IMR-90 (cell line): ENCODE measurements around the gene PTPRN2. TPM values are rescaled to one million over a fixed set of nuclear protein-coding genes. Genes with fewer than 3 reads are reported as not detected.

ENCODE experiments used
- ATAC-seq: fragments of 200-7000 bp; cut with Tn5 transposase; 2 replicates; pipeline ENCODE4 v1.9.1; 2020; ENCODE audit warnings: low read depth, mild to moderate bottlenecking, moderate library complexity
- BruUV-seq: library from RNA; stranded (reverse); fragments of 400-500 nt; replicated peaks from 2 replicates; lab custom pipeline; 2021; lab: Mats Ljungman, UMichigan
- CTCF ChIA-PET: fragments of 300-600 bp; formaldehyde crosslinking; extraction: SDS; loops from one replicate; lab custom pipeline; 2021; ENCODE audit warnings: antibody characterized with exemption; lab: Yijun Ruan, JAX
- POLR2A ChIA-PET: fragments of 300-600 bp; sonication (Branson Sonifier 250); formaldehyde crosslinking; loops from one replicate; lab custom pipeline; 2022; ENCODE audit warnings: antibody characterized with exemption; ENCODE audit not compliant: unreplicated experiment; lab: Charles Lee
- DNase-seq: peaks from one replicate; pipeline ENCODE4 v3.0.0; 2013
- H2AFZ ChIP-seq: replicated peaks from 2 replicates; pipeline ENCODE3; 2013; ENCODE audit warnings: low read length, mild to moderate bottlenecking; ENCODE audit not compliant: poor library complexity
- H2AK5ac ChIP-seq: 2 replicates; pipeline ENCODE4 v1.6.1; 2013; ENCODE audit warnings: low read depth, low read length, inconsistent platforms
- H2AK9ac ChIP-seq: replicated peaks from 2 replicates; pipeline ENCODE3; 2013; ENCODE audit warnings: mild to moderate bottlenecking, low read depth, low read length, moderate library complexity; ENCODE audit not compliant: poor library complexity
- H2BK120ac ChIP-seq: 2 replicates; pipeline ENCODE4 v1.6.1; 2013; ENCODE audit warnings: low read depth, low read length, inconsistent platforms
- H2BK15ac ChIP-seq: 3 replicates; pipeline ENCODE4 v1.6.1; 2013; ENCODE audit warnings: low read depth, low read length, inconsistent platforms
- H2BK20ac ChIP-seq: 2 replicates; pipeline ENCODE4 v1.6.1; 2013; ENCODE audit warnings: low read depth, mild to moderate bottlenecking, inconsistent platforms, low read length, moderate library complexity
- H2BK5ac ChIP-seq: 2 replicates; pipeline ENCODE4 v1.6.1; 2013; ENCODE audit warnings: mild to moderate bottlenecking, low read depth, low read length, inconsistent platforms; ENCODE audit not compliant: poor library complexity, severe bottlenecking
- H3K14ac ChIP-seq: replicated peaks from 2 replicates; pipeline ENCODE4 v1.6.1; 2013; ENCODE audit warnings: low read depth, low read length, inconsistent platforms
- H3K18ac ChIP-seq: 2 replicates; pipeline ENCODE4 v1.6.1; 2013; ENCODE audit warnings: low read depth, low read length, control low read depth
- H3K23ac ChIP-seq: 2 replicates; pipeline ENCODE4 v1.6.1; 2013; ENCODE audit warnings: low read depth, low read length, inconsistent platforms
- H3K27ac ChIP-seq: 2 replicates; pipeline ENCODE4 v1.5.1; 2013; ENCODE audit warnings: mild to moderate bottlenecking, control low read depth, low read length; ENCODE audit not compliant: insufficient read depth
- H3K27me3 ChIP-seq: 2 replicates; pipeline ENCODE4 v1.6.1; 2013; ENCODE audit warnings: low read length; ENCODE audit not compliant: control insufficient read depth, insufficient read depth
- H3K36me3 ChIP-seq: 2 replicates; pipeline ENCODE4 v1.6.1; 2013; ENCODE audit warnings: low read length, mixed read lengths; ENCODE audit not compliant: control insufficient read depth, insufficient read depth
- H3K4ac ChIP-seq: 2 replicates; pipeline ENCODE4 v1.6.1; 2013; ENCODE audit warnings: low read depth, low read length, inconsistent platforms
- H3K4me1 ChIP-seq: 2 replicates; pipeline ENCODE4 v1.6.1; 2013; ENCODE audit warnings: low read length, mixed read lengths; ENCODE audit not compliant: control insufficient read depth, insufficient read depth
- H3K4me2 ChIP-seq: 2 replicates; pipeline ENCODE4 v1.6.1; 2013; ENCODE audit warnings: low read depth, mild to moderate bottlenecking, control low read depth, low read length, moderate library complexity
- H3K4me3 ChIP-seq: 2 replicates; pipeline ENCODE4 v1.5.1; 2013; ENCODE audit warnings: low read depth, mild to moderate bottlenecking, control low read depth, low read length, moderate library complexity; ENCODE audit not compliant: insufficient read depth
- H3K56ac ChIP-seq: 2 replicates; pipeline ENCODE4 v1.6.1; 2013; ENCODE audit warnings: low read length, inconsistent platforms; ENCODE audit not compliant: insufficient read depth; ENCODE audit errors: extremely low read depth
- H3K79me1 ChIP-seq, 2 experiments: 2 replicates each; pipeline ENCODE4 v1.6.1; 2013; ENCODE audit warnings: low read length in 2 of 2, inconsistent platforms in 1 of 2, low read depth in 1 of 2
- H3K9ac ChIP-seq: 2 replicates; pipeline ENCODE4 v1.6.1; 2013; ENCODE audit warnings: low read depth, low read length, control low read depth
- H3K9me1 ChIP-seq: 2 replicates; pipeline ENCODE4 v1.6.1; 2013; ENCODE audit warnings: low read length, inconsistent platforms; ENCODE audit not compliant: insufficient read depth
- H3K9me3 ChIP-seq: 2 replicates; pipeline ENCODE4 v1.6.1; 2013; ENCODE audit warnings: low read length; ENCODE audit not compliant: control insufficient read depth, insufficient read depth
- H4K20me1 ChIP-seq: 2 replicates; pipeline ENCODE4 v1.6.1; 2013; ENCODE audit warnings: low read length, inconsistent platforms; ENCODE audit not compliant: insufficient read depth
- H4K5ac ChIP-seq: 2 replicates; pipeline ENCODE4 v1.6.1; 2013; ENCODE audit warnings: mild to moderate bottlenecking, low read depth, low read length, control low read depth
- H4K8ac ChIP-seq, 2 experiments: 2 replicates each; pipeline ENCODE4 v1.6.1; 2013; ENCODE audit warnings: low read depth in 2 of 2, low read length in 2 of 2, control low read depth in 1 of 2, inconsistent platforms in 1 of 2
- H4K91ac ChIP-seq: 2 replicates; pipeline ENCODE4 v1.6.1; 2013; ENCODE audit warnings: low read depth, low read length, inconsistent platforms; ENCODE audit not compliant: insufficient read depth
- BHLHE40 ChIP-seq: fragments of 150-350 bp; IDR thresholded peaks from 2 replicates; pipeline ENCODE4 v1.6.1; 2016; ENCODE audit warnings: mild to moderate bottlenecking, low read depth, low read length
- CEBPB ChIP-seq: IDR thresholded peaks from 2 replicates; pipeline ENCODE4 v1.6.1; 2012; ENCODE audit warnings: low read depth, low read length, improper control_type of control experiment
- CHD1 ChIP-seq: IDR thresholded peaks from 2 replicates; pipeline ENCODE4 v1.6.1; 2012; ENCODE audit warnings: low read depth, low read length, improper control_type of control experiment
- CTCF ChIP-seq: conservative IDR thresholded peaks from 2 replicates; pipeline ENCODE4 v1.5.1; 2012; ENCODE audit warnings: mild to moderate bottlenecking, low read depth, low read length, improper control_type of control experiment
- ELK1 ChIP-seq: fragments of 150-350 bp; IDR thresholded peaks from 2 replicates; pipeline ENCODE4 v1.6.1; 2016; ENCODE audit warnings: low read depth, mild to moderate bottlenecking, low read length, moderate library complexity, borderline replicate concordance
- MAFK ChIP-seq: IDR thresholded peaks from 2 replicates; pipeline ENCODE4 v1.6.1; 2012; ENCODE audit warnings: low read depth, low read length, improper control_type of control experiment
- MXI1 ChIP-seq: IDR thresholded peaks from 2 replicates; pipeline ENCODE4 v1.6.1; 2012; ENCODE audit warnings: low read depth, mild to moderate bottlenecking, low read length, moderate library complexity, borderline replicate concordance
- NFE2L2 ChIP-seq: fragments of 150-350 bp; IDR thresholded peaks from 2 replicates; pipeline ENCODE4 v1.6.1; 2016; ENCODE audit warnings: low read depth, mild to moderate bottlenecking, low read length
- POLR2A ChIP-seq: IDR thresholded peaks from 2 replicates; pipeline ENCODE4 v1.6.1; 2012; ENCODE audit warnings: mild to moderate bottlenecking, low read depth, low read length
- RAD21 ChIP-seq: IDR thresholded peaks from 2 replicates; pipeline ENCODE4 v1.6.1; 2012; ENCODE audit warnings: low read length, improper control_type of control experiment
- RCOR1 ChIP-seq: IDR thresholded peaks from 2 replicates; pipeline ENCODE4 v1.6.1; 2012; ENCODE audit warnings: mild to moderate bottlenecking, low read length, improper control_type of control experiment; ENCODE audit not compliant: insufficient replicate concordance
- RFX5 ChIP-seq: IDR thresholded peaks from 2 replicates; pipeline ENCODE4 v1.8.0; 2012; ENCODE audit warnings: low read depth, mild to moderate bottlenecking, low read length, moderate library complexity
- SMC3 ChIP-seq: fragments of 150-350 bp; IDR thresholded peaks from 2 replicates; pipeline ENCODE4 v1.6.1; 2016; ENCODE audit warnings: low read depth, mild to moderate bottlenecking, antibody characterized with exemption, low read length, moderate library complexity
- USF2 ChIP-seq: fragments of 150-350 bp; IDR thresholded peaks from 2 replicates; pipeline ENCODE4 v1.6.1; 2017; ENCODE audit warnings: mild to moderate bottlenecking, antibody characterized with exemption, low read length, low read depth
- WGBS, 2 experiments: methylation state at CpG; one replicate each; pipeline versions ENCODE4 v1.1.5 to v1.1.7; 2013; ENCODE audit warnings: missing lambda C conversion rate in 2 of 2; ENCODE audit not compliant: insufficient read length in 1 of 2; ENCODE audit errors: extremely low coverage in 2 of 2; 5-methylcytosine and 5-hydroxymethylcytosine counted together
- dilution Hi-C: fragments of 300-500 bp; cut with HindIII; formaldehyde crosslinking; loops from one replicate; pipeline ENCODE4 v1.14.3; 2018; ENCODE audit warnings: low sequenced_read_pairs; ENCODE audit not compliant: unreplicated experiment
- in situ Hi-C: fragments of 300-500 bp; cut with MboI; formaldehyde crosslinking; loops from 3 replicates; pipeline ENCODE4 v1.14.3; 2019; ENCODE audit warnings: low sequenced_read_pairs, inconsistent platforms, mixed read lengths
- intact Hi-C: fragments of 100-400 bp; cut with micrococcal nuclease; formaldehyde crosslinking; loops from 2 replicates; pipeline ENCODE4 v1.10.0; 2022
- polyA plus RNA-seq, 3 experiments: library from polyadenylated mRNA; depleted of rRNA; stranded (reverse); fragments of >200 nt; gene quantifications; 2 replicates each; pipeline ENCODE4 v1.2.3, GENCODE V29; 2012; ENCODE audit warnings: low replicate concordance in 1 of 3
- total RNA-seq: library from RNA; depleted of rRNA; stranded (reverse); fragments of >200 nt; gene quantifications from 2 replicates; pipeline ENCODE4 v1.2.3, GENCODE V29; 2012

PTPRN2 gene
- total and polyA plus RNA-seq, 2 of the 4 experiments (the other 2 are of a cell fraction), result 0.03 TPM; not detected in 1

- 70% methylated on average over 3 of the region's 12 CpGs; no CpG with 5 or more reads in 1 of the 2 experiments for WGBS, 2 experiments
- no peaks in the 10 kb centered on the region for H3K36me3 ChIP-seq
- ChIA-PET CTCF (no interaction called here), POLR2A (no interaction called here)
- no peak overlapping the region for H3K4ac ChIP-seq
- no peak overlapping the region for H2BK5ac ChIP-seq
- DNase-seq, result no peak
- no peak for ATAC-seq
- H3K9me1 ChIP-seq, result no peaks in the 10 kb centered on the region
- H3K27me3 ChIP-seq, result no peaks in the 10 kb centered on the region
- dilution Hi-C loops (no loop called here), in situ Hi-C loops (no loop called here), intact Hi-C loops (no loop called here)
- H4K20me1 ChIP-seq, result no peaks in the 10 kb centered on the region
- no peaks in the 10 kb centered on the region for H3K79me1 ChIP-seq
- no peak overlapping the region for H3K27ac ChIP-seq
- H3K9ac ChIP-seq, result no peak overlapping the region
- H2AK9ac ChIP-seq, result no peak overlapping the region
- H4K8ac ChIP-seq, result no peak overlapping the region
- no peak for TF ChIP-seq POLR2A
- TF ChIP-seq CHD1, result no peak
- no peak for TF ChIP-seq RAD21
- no peak for TF ChIP-seq USF2
- TF ChIP-seq CTCF, result no peak
- no peak for TF ChIP-seq RCOR1
- TF ChIP-seq MAFK, result no peak
- no peak for TF ChIP-seq SMC3
- TF ChIP-seq RFX5, result no peak
- TF ChIP-seq NFE2L2, result no peak
- TF ChIP-seq MXI1, result no peak
- TF ChIP-seq CEBPB, result no peak
- no peak for TF ChIP-seq BHLHE40
- no peak for TF ChIP-seq ELK1
- no peak overlapping the region for H2AK5ac ChIP-seq
- no peak overlapping the region for H2BK120ac ChIP-seq
- no peaks in the 10 kb centered on the region for H3K4me1 ChIP-seq
- H4K5ac ChIP-seq, result no peak overlapping the region
- H4K91ac ChIP-seq, result no peak overlapping the region
- BruUV-seq, result no TSS peak
- H3K9me3 ChIP-seq, result peaks cover 60% of the 10 kb centered on the region
- no peak overlapping the region for H2AFZ ChIP-seq
- H2BK15ac ChIP-seq, result no peak overlapping the region
- no peak overlapping the region for H3K23ac ChIP-seq
- no peak overlapping the region for H2BK20ac ChIP-seq
- H3K18ac ChIP-seq, result no peak overlapping the region
- H3K14ac ChIP-seq, result no peak overlapping the region
- H3K4me2 ChIP-seq, result no peak overlapping the region
- no peak overlapping the region for H3K4me3 ChIP-seq
- no peak overlapping the region for H3K56ac ChIP-seq
These were observed 138.4 kb downstream of the PTPRN2 start for GRCh38 chr7:158449266-158449665.
